GM21526 (cell line): ENCODE results near the gene AGRN.
"Not testable (repeated sequence)": the region's sequence is repeated elsewhere in the genome, so short reads cannot be mapped to it uniquely, and the experiment has no call there.

ENCODE experiments used
- ATAC-seq: cut with Tn5 transposase; IDR thresholded peaks from one replicate; pipeline ENCODE4 v1.9.1; 2021; ENCODE audit warnings: moderate library complexity; ENCODE audit not compliant: unreplicated experiment, low FRiP score

AGRN gene

GRCh38 chr1:999725-1000356 is 20.1 kb upstream of the AGRN start, which contains the start of gene HES4:
Gene HES4, minus strand, starts transcription at chr1:1000097. Its CDS starts 124 bp downstream, at chr1:999973.
- no peak for ATAC-seq

- no peak for ATAC-seq
Observed at GRCh38 chr1:1000357-1001056, 19.4 kb upstream of the AGRN start.

DNA sequence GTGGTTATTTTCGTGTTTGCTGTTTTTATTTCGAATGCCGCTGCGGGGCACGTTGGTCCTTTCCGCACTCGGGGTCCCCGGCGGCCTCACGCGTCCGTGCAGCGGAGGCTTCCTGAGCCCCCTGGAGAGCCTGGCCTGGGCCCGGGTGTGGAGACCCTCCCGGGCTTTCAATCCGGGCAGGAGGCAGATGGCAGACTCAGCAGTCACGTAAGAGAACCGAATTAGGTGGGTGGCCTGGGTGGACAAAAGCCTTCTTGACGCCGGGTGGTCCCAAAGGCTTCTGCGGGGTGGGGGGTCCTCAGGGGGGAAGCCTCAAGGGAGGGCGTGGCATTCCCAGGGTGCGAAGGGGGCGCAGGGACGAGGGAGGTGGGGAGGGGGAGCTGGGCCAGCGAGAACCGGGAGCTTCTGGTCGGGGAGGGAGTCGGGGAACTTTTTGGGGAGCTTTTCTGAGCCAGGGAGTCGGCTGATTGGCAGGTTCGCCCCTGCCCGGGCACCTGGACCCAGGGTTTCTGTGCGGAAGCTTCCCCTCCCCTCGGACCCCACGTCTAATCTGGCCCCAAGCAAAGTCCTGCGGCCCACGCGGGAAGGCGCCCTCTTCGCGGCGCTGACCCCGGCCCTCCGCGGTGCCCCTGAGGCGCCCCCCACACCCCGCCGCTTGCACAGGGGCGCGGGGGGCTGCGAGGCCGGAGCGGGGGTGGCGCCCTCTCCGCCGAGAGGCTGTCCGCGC is 18.7 kb upstream of the AGRN start:
- ATAC-seq = no peak

DNA sequence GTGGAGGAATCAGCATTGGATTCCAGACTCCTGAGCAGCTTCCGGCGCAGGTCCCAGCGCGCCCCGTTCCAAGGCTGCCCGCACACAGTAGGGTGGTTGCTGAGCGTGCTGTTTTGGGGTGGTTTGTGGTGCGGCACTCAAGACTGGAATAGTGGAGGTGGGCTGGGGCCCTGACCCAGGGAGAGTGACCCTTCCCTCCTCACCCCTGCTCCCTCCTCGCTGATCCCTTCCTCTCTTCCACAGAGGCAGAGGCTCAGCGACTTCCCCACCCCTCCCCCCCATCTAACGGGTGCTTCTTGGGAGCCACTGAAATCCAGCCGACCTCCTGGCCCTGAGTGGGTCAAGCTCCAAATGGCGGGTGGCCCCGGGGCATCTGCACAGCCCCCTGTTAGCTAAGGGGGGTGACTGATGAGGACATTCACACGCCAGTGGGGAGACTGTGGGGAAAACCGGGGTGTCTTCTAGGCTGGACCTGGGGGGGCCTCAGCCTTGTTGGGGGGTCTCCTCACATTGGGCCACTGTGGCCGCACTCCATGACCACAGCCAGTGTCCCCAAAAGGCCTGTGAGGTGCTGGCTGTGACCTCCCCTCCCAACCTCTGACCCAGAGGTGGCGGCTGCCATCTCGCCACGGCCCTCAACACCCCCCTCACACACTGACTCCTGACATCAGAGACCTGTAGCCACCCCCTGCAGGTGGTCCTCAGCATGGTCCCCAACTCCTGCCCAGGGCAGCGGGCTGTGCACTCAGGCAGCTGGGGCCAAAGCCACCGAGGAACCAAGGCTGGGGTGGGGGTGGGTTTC is 16.1 kb upstream of the AGRN start:
- no peak for ATAC-seq

DNA sequence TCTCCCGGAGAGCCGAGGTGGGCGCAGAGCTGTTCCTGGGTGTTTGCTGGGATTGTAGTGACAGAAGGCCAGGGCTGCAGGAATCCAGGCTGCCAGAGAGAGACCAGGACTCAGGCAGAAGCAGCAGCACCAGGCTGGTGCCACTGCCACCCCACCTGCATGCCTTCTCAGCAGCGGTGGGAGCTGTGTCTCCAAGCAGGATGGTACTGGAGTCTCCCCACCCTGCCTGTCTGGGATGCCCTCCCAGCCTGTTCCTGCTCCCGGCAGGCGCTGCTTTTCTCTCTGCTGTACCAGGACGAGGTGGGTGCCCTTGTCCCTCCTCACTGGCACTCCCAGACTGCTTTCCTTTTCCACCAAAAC is 15.5 kb upstream of the AGRN start:
- no peak for ATAC-seq

DNA sequence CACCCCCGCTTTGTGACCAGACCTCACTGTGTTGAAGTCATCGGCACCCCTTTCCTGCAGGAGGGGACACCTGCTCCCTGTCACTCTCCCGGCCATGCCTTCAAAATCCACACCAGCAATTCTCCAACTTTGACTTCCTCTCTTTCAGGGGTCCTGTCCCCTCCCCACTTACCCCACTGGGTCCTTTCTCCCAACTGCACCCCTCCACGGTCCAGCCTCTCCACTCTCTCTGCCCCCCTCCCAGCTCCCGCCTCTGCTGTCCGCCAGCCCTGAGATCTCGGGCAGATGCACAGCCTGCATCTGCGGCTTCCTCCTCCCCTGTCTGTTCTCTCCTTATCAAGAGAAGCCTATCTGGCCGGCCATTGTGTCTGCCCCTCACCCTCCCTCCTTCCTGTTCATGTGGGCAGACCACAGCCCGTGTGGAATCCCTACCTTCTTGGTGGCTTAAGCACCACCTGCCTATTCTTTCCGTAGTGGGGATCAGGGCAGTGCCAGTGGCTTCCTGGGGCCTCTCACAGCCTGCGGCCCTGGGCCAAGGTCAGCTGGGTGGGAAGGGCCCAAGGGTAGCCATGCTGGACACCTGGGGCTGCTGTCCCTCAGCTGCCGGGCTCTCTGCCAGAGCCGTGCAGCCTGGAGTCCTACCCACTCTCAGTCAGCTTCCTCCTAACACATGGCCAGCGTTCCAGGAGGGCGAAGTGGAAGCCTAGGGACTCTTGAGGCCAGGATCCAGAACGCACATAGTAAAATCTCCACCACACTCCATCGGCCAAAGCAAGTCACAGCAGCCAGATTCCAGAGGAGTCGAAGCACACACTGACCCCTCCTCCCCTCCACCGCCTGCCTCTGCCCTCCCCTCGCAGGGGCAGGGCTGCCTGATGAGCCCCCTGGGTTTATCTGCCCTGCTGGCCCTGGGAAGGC is 14.9 kb upstream of the AGRN start:
- ATAC-seq = no peak

GRCh38 chr1:1005774-1006304 is 14.1 kb upstream of the AGRN start:
- ATAC-seq = no peak

- ATAC-seq = no peak
Observed at GRCh38 chr1:1006305-1007159, 13.4 kb upstream of the AGRN start.

DNA sequence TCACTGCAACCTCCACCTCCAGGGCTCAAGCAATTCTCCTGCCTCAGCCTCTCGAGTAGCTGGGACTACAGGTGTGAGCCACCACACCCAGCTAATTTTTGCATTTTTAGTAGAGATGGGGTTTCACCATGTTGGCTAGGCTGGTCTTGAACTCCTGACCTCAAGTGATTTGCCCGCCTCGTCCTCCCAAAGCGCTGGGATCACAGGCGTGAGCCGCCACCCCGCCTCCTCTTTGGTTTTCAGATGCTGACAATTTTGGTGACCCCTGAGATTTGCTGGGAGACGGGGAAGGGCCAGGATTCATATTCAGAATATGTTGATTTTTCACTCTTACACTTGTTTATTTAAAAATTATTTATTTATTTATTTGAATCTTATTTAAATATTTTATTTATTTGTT is 9.8 kb upstream of the AGRN start:
- ATAC-seq = not testable (repeated sequence)

DNA sequence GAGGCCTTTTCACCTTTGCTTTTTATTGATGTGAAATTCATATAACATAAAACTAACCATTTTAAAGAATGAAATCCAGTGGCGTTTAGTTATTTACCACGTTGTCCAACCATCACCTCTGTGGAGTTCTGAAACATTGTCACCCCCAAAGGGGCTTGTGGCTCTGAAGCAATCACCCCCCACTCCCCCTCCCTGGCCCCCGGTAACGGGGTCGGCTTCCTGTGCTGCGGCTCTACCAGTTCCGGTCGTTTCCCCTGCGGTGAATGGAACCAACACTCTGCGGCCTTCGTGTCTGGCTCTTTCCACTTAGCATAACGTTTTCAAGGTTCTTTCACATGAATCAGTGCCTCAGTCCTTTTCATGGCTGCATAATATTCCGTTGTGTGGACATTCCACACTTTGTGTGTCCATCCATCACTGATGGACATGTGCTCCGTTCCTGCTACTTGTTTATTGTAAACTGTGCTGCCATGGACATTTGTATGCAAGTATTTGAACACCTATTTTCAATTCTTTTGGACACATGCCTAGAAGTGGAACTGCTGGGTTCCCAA is 8.4 kb upstream of the AGRN start:
- ATAC-seq = no peak

- ATAC-seq = not testable (repeated sequence)
Observed at GRCh38 chr1:1012736-1013104, 7.2 kb upstream of the AGRN start.

- peak; percentile 60 for ATAC-seq
Observed at GRCh38 chr1:1013105-1013921, 6.6 kb upstream of the AGRN start, which contains the start of gene ISG15. Gene ISG15, plus strand, starts transcription at chr1:1013497. Its CDS starts 77 bp downstream, at chr1:1013574.

DNA sequence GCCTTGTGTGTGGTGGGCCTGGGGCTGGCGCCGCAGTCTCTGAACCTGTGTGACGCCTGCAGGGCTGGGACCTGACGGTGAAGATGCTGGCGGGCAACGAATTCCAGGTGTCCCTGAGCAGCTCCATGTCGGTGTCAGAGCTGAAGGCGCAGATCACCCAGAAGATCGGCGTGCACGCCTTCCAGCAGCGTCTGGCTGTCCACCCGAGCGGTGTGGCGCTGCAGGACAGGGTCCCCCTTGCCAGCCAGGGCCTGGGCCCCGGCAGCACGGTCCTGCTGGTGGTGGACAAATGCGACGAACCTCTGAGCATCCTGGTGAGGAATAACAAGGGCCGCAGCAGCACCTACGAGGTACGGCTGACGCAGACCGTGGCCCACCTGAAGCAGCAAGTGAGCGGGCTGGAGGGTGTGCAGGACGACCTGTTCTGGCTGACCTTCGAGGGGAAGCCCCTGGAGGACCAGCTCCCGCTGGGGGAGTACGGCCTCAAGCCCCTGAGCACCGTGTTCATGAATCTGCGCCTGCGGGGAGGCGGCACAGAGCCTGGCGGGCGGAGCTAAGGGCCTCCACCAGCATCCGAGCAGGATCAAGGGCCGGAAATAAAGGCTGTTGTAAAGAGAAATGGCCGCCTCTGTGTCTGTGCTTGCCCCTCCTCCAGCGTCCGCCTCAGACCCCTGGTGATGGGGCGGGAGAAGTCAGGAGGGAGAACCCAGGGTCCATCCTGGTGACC is 5.8 kb upstream of the AGRN start:
- ATAC-seq = no peak

GRCh38 chr1:1014799-1015681 is 4.9 kb upstream of the AGRN start:
- no peak for ATAC-seq

GRCh38 chr1:1017397-1018320 is 2.3 kb upstream of the AGRN start:
- ATAC-seq = not testable (repeated sequence)
